Pancreas (tissue), 10 donors: ENCODE measurements around the gene SPECC1L. TPM values are rescaled to one million over a fixed set of nuclear protein-coding genes. Genes with fewer than 3 reads are reported as not detected.
"Not testable (repeated sequence)": the region's sequence is repeated elsewhere in the genome, so short reads cannot be mapped to it uniquely, and the experiment has no call there.

Experiments
- ATAC-seq, 4 donors: fragments of 200-7000 bp; cut with Tn5 transposase; one replicate each; pipeline versions ENCODE4 v1.8.0 to v1.9.1; 2020; ENCODE audit warnings: mild to moderate bottlenecking in 4 of 4, moderate library complexity in 4 of 4
- DNase-seq, 6 donors: peaks; one replicate each; pipeline ENCODE4 v3.0.0-alpha.2; 2020
- FAIRE-seq: peaks from 2 replicates; lab custom pipeline; 2012; peaks lifted over from hg19 to GRCh38; lab: Jason Lieb, UNC
- H3K27ac ChIP-seq, 4 donors: fragments of 200-600 bp; sonication (generic); 1 replicate in 3 of 4; 2 replicates in 1 of 4; pipeline versions ENCODE4 v1.5.0 to v1.8.0; 2020
- H3K27me3 ChIP-seq, 4 donors: fragments of 200-600 bp; one replicate each; pipeline ENCODE4 v1.8.0; 2021
- H3K36me3 ChIP-seq, 3 donors: fragments of 200-600 bp; sonication (generic) in 1 of 3; one replicate each; pipeline versions ENCODE4 v1.5.0 to v1.8.0; 2020 to 2021
- H3K4me1 ChIP-seq, 3 donors: fragments of 200-600 bp; one replicate each; pipeline ENCODE4 v1.8.0; 2021
- H3K4me3 ChIP-seq, 4 donors: fragments of 200-600 bp; sonication (generic) in 2 of 4; one replicate each; pipeline versions ENCODE4 v1.5.0 to v1.8.0; 2020 to 2021
- H3K9me3 ChIP-seq, 4 donors: fragments of 200-600 bp; one replicate each; pipeline ENCODE4 v1.8.0; 2021
- WGBS, 2 donors: extraction: QIAGEN DNeasy Blood & Tissue Kit; methylation state at CpG; one replicate each; pipeline ENCODE4 v1.1.7; 2013; 5-methylcytosine and 5-hydroxymethylcytosine counted together
- intact Hi-C, 3 donors: fragments of 100-400 bp; cut with DNase I; formaldehyde crosslinking; loops; one replicate each; pipeline versions ENCODE4 v1.11.1 to v1.14.2; 2022
- polyA plus RNA-seq, 2 donors: library from polyadenylated mRNA; stranded (reverse); fragments of 200-250 nt; gene quantifications; one replicate each; pipeline ENCODE4 v1.2.3, GENCODE V29; 2013
- total RNA-seq, 6 donors: library from RNA; stranded (reverse); fragmentation: NEBNext Ultra II Directional in 4 of 6; extraction: Animal tissue kit (Norgen Biotek cat#: 25700) in 4 of 6; gene quantifications; one replicate each; pipeline versions ENCODE4 v1.2.1 to v1.2.4, GENCODE V29; 2021 to 2023
- TF ChIP-seq, protein P1 (sequence below), 4 donors: fragments of 200-600 bp; sonication (generic) in 3 of 4; IDR thresholded peaks; one replicate each; pipeline versions ENCODE4 v1.5.0 to v1.8.0; 2021; ENCODE audit warnings: antibody characterized with exemption in 4 of 4
- donor health status: healthy with polysubstance abuse.
- donor health status: DM: no; HTN: no; CAD: no; lungs with moderate emphysema.
- donor health status: DM: no; HTN: no; CAD: no.
- donor health status: control.
- donor health status: control.
- donor health status: Bipolar disorder and iron deficiency.
- donor health status: DM: yes; HTN: yes; CAD: no.
- donor health status: DM: no; HTN: no; CAD: no.
- donor health status: DM: no; HTN: no; CAD: no.
- donor health status: DM: yes; HTN: yes; CAD: no.

Gene SPECC1L
- total and polyA plus RNA-seq, 8 donors: 8.6 to 36.3 (median 26.5) TPM

GRCh38 chr22:24265734-24266133 lies 4.9 kb upstream of the SPECC1L start:
- Histone ChIP-seq H3K27me3 (no peaks in the 10 kb centered on the region), H3K4me3 (no peak overlapping the region), H3K27ac (no peak overlapping the region), H3K36me3 (no peaks in the 10 kb centered on the region), H3K4me1 (no peaks in the 10 kb centered on the region), H3K9me3 (no peaks in the 10 kb centered on the region)
- no peak for FAIRE-seq
- no peak for ATAC-seq
- intact Hi-C loops: no loop called here
- TF ChIP-seq, protein P1, sequence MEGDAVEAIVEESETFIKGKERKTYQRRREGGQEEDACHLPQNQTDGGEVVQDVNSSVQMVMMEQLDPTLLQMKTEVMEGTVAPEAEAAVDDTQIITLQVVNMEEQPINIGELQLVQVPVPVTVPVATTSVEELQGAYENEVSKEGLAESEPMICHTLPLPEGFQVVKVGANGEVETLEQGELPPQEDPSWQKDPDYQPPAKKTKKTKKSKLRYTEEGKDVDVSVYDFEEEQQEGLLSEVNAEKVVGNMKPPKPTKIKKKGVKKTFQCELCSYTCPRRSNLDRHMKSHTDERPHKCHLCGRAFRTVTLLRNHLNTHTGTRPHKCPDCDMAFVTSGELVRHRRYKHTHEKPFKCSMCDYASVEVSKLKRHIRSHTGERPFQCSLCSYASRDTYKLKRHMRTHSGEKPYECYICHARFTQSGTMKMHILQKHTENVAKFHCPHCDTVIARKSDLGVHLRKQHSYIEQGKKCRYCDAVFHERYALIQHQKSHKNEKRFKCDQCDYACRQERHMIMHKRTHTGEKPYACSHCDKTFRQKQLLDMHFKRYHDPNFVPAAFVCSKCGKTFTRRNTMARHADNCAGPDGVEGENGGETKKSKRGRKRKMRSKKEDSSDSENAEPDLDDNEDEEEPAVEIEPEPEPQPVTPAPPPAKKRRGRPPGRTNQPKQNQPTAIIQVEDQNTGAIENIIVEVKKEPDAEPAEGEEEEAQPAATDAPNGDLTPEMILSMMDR (IDR thresholded peaks at IDR 0.05): no peak
- no peak for DNase-seq

DNA sequence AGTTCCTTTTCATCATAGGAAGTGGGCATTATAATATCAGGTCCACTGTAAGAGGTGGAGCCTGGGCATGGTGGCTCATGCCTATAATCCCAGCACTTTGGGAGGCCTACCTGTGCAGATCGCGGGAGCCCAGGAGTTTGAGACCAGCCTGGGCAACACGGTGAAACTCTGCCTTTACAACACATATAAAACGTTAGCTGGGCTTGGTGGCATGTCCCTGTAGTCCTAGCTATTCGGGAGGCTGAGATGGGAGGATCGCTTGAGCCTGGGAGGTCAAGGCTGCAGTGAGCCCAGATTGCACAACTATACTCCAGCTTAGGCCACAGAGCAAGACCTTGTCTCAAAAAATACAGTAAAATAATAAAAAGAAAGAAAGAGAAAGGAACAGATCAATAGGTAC lies 4.1 kb upstream of the SPECC1L start:
- H3K27me3 ChIP-seq, FAIRE-seq, intact Hi-C loops, DNase-seq, H3K4me3 ChIP-seq, H3K9me3 ChIP-seq, H3K27ac ChIP-seq, H3K4me1 ChIP-seq, ATAC-seq, H3K36me3 ChIP-seq: not testable (repeated sequence)
- WGBS, 2 donors: 77 to 84% methylated on average over 6 of the region's 6 CpGs

DNA sequence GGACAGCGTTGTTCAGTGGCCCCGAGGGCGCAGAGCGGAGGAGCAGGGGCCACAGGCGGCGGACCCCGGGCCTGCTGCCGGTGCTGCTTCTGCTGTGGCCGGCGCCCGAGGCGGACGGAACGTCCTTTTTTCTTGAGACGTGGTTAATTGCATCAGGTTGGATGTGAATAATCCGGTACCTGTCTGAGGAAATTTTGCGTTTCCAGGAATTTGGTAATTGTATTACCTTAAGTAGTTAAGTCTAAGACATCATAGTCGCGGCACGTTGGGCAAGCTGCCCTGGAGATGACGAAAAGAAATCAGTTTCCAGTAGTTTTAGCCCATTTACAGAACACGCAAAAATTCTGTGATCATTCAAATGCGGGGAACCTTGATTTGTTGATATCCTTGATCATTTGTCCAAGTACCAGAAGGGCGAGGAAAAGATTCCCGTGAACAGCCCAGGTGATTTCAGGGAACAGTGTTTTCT lies 789 bp downstream of the SPECC1L start:
- FAIRE-seq: no peak

DNA sequence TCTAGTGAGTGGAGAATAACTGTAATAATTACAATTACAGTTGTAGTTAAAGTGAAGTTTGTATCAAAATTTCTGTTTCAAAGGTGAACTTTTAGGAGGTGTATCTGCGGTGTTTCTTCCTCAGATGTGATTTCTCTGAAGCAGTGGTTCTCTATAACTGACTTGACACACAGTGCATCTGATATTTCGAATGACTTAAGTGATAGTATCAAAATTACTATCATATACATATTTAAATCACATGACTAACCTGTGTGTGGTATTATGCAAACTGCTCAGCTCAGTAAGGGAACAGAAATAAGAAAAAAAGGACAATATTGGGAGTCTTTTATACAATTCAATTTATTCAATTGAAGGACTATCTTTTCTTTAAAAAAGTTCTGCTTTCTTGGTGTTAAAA lies 2.4 kb downstream of the SPECC1L start:
- WGBS, 2 donors: 82 to 90% methylated on average over 2 of the region's 2 CpGs
- DNase-seq, H3K27me3 ChIP-seq: not testable (repeated sequence)

More for the DNA sequence above, 789 bp downstream of the SPECC1L start:
- Histone ChIP-seq H3K27me3 (no peaks in the 10 kb centered on the region), H3K27ac (peak overlapping the region; percentile 84 to 94 (median 88)), H3K36me3 (no peaks in the 10 kb centered on the region), H3K9me3 (no peaks in the 10 kb centered on the region), H3K4me1 (peaks cover 4 to 24% (median 11%) of the 10 kb centered on the region in 3 donors), H3K4me3 (peak overlapping the region; percentile 70 to 94 (median 77))
- intact Hi-C loops: no loop called here
- ATAC-seq (peak in 2 of 4 donors; percentile 41 to 52), DNase-seq (peak in 2 of 6 donors; percentile 42 to 45)
- WGBS, 2 donors: 1% methylated on average over 25 of the region's 25 CpGs
- TF ChIP-seq, protein P1 (IDR thresholded peaks at IDR 0.05): no peak

GRCh38 chr22:24273906-24274305 lies 3.3 kb downstream of the SPECC1L start:
- H3K27ac ChIP-seq, H3K36me3 ChIP-seq, FAIRE-seq, ATAC-seq, intact Hi-C loops, DNase-seq, H3K9me3 ChIP-seq, H3K4me3 ChIP-seq, H3K27me3 ChIP-seq: not testable (repeated sequence)
- peaks cover 4 to 24% (median 11%) of the 10 kb centered on the region in 3 donors for H3K4me1 ChIP-seq
- 71 to 78% methylated on average over 4 of the region's 4 CpGs for WGBS, 2 donors

More for the DNA sequence above, 2.4 kb downstream of the SPECC1L start:
- H3K4me1 ChIP-seq: peaks cover 4 to 24% (median 11%) of the 10 kb centered on the region in 3 donors
- ATAC-seq, intact Hi-C loops, H3K9me3 ChIP-seq, H3K4me3 ChIP-seq, H3K36me3 ChIP-seq, FAIRE-seq, H3K27ac ChIP-seq: not testable (repeated sequence)

DNA sequence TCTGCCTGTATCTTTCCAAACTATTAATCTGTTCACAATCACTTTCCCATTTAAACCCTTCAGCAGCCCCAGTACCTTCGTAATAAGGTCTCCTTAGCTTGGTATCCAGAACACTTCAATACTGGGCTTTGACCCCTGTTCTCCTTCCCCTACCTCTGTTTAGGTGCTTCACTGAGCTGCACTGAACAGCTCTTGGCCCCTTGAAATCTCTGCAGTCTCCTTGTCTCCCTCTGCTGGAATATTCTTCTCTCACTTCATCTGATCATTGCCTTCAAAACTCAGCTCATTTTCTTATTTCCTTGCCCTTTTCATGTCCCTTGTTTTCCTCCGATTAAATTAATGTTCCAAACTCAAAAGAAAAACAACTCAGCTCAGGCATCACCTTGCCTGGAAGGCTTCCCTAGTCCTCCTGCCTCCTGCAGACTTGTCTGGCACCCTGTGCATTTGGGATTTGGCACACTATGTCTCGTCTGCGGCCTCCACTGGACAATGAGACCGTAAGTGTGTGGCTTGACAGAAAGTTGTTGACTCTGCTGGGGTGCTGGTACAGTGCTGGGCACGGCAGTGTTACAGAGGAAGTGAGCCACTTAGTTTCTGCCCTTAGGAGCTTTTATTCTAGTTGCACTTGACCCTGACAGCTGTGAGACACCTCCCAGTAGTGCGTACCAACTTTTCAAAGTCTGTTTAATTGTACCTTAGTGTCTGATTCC lies 4.2 kb downstream of the SPECC1L start:
- H3K36me3 ChIP-seq, ATAC-seq, H3K4me3 ChIP-seq, H3K9me3 ChIP-seq, intact Hi-C loops, H3K27me3 ChIP-seq, DNase-seq: not testable (repeated sequence)
- H3K27ac ChIP-seq: peak overlapping the region in 3 of 4 donors; percentile 1 to 61 (median 60)
- peaks cover 4 to 24% (median 11%) of the 10 kb centered on the region in 3 donors for H3K4me1 ChIP-seq
- WGBS, 2 donors: 25 to 27% methylated on average over 6 of the region's 7 CpGs
- peak; percentile 78 for FAIRE-seq

DNA sequence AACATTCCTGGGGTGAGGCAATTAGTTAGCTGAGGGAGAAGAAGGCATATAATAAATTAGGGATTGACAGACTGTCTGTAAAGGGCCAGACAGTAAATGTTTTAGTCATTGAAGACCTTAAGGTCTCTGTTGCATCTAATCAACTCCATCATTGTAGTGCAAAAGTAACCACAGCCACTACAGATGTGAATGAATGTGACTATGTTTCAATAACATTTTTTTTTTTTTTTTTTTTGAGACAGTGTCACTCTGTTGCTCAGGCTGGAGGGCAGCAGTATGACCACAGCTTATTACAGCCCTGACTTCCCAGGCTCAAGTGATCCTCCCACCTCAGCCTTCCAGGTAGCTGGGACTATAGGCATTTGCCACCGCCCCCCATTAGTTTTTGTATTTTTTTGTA lies 9.7 kb downstream of the SPECC1L start:
- DNase-seq, H3K4me3 ChIP-seq, H3K4me1 ChIP-seq, H3K27me3 ChIP-seq, H3K27ac ChIP-seq, FAIRE-seq, H3K36me3 ChIP-seq, intact Hi-C loops, ATAC-seq, H3K9me3 ChIP-seq: not testable (repeated sequence)
- WGBS, 2 donors: 83 to 96% methylated on average over 1 of the region's 1 CpG
